ENCODE data around the gene C6orf132. TPM values are rescaled to one million over a fixed set of nuclear protein-coding genes. Genes with fewer than 3 reads are reported as not detected.

Gene C6orf132
- total RNA-seq, 1 donor from 2014 or later: 13.5 TPM

DNA sequence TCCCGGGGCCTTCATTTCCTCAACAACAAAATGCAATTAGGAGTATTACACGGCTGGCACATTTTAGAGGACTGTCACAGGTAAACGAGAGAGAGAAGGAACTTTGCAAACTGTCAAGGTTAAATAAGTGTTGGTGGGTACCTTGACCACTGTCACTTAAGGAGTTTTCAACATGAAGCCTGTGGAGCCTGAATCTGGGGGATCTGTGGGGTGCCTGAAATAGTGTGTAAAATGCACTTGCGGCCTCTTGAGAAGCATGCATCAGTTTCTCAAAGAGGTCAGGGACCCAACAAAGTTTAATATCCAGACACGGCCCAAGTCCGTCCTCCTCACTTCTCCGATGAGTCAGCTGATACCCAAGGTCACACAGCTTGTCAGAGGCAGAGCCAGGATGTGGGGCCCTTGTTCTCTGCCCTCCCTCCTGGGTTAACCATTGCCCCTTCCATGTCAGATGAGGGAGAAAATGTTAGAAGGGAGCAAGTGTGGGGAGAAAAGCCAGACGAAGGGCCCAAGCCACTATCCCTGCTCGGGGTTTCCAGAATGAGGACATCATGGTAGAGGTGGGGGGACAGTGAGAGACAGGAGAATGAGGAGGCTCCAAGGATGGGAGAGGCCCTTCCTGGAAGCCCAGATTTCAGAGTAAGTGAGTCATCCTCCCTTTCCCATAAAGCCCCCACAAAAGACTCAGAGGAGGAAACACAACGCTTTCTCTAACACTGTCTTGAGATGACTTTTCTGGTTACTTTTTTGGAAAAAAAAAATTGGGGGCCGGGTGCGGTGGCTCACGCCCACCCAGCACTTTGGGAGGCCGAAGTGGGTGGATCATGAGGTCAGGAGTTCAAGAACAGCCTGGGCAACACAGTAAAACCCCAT is 42.2 kb downstream of the C6orf132 start:
- peaks cover 56% of the 10 kb centered on the region for H3K4me1 ChIP-seq
- peak in 1 of 2 donors; percentile 32 for ATAC-seq
- H3K27ac ChIP-seq: peak overlapping the region; percentile 66
- H3K36me3 ChIP-seq: no peaks in the 10 kb centered on the region
- TF ChIP-seq, protein P1, sequence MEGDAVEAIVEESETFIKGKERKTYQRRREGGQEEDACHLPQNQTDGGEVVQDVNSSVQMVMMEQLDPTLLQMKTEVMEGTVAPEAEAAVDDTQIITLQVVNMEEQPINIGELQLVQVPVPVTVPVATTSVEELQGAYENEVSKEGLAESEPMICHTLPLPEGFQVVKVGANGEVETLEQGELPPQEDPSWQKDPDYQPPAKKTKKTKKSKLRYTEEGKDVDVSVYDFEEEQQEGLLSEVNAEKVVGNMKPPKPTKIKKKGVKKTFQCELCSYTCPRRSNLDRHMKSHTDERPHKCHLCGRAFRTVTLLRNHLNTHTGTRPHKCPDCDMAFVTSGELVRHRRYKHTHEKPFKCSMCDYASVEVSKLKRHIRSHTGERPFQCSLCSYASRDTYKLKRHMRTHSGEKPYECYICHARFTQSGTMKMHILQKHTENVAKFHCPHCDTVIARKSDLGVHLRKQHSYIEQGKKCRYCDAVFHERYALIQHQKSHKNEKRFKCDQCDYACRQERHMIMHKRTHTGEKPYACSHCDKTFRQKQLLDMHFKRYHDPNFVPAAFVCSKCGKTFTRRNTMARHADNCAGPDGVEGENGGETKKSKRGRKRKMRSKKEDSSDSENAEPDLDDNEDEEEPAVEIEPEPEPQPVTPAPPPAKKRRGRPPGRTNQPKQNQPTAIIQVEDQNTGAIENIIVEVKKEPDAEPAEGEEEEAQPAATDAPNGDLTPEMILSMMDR (IDR thresholded peaks at IDR 0.05): no peak
- no peaks in the 10 kb centered on the region for H3K9me3 ChIP-seq
- no peaks in the 10 kb centered on the region for H3K27me3 ChIP-seq (ENCODE audit: low read depth)
- no peak for DNase-seq
- H3K4me3 ChIP-seq: no peak overlapping the region
- intact Hi-C loops (cut with DNase I): no loop called here

DNA sequence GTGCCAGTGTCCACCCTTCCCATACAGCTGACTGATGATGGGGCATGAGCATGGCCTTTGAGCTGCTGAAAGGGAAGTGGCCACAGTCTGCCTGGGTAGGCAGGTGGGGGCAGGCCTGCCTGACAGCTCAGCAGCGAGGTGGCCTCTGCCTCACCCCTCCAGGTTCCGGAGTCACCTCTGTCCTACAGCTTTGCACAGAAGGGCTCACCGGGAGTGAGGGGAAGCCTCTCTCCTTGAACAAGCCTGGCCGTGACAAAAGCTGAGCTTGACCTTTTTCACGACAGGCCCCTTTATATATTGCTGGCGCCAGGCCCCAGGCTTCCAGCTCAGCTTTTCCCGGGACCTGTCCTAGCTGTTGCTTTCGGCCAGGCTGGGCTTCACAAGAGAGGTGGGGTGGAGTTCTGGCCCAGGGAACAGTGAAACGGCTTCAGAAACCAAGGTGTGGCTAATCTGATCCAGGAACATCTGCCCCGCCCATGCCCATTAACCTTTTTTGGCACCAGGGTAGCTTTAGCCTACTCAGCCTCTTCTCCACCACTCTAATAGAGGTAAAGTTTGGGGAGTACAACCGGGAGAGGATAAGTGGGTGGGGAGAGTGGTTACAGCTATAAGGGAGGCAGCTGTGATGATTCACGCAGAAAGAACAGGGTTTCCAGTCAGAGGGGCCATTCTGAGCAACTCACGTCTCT is 42.9 kb downstream of the C6orf132 start:
- Histone ChIP-seq H3K27me3 (ENCODE audit: low read depth) (no peaks in the 10 kb centered on the region), H3K27ac (peak overlapping the region; percentile 66), H3K9me3 (no peaks in the 10 kb centered on the region), H3K4me1 (peaks cover 52% of the 10 kb centered on the region), H3K36me3 (no peaks in the 10 kb centered on the region), H3K4me3 (no peak overlapping the region)
- ATAC-seq (peak; percentile 81 to 86), DNase-seq (peak; percentile 85)
- TF ChIP-seq, protein P1 (IDR thresholded peaks at IDR 0.05): no peak
- intact Hi-C loops (cut with DNase I): no loop called here

DNA sequence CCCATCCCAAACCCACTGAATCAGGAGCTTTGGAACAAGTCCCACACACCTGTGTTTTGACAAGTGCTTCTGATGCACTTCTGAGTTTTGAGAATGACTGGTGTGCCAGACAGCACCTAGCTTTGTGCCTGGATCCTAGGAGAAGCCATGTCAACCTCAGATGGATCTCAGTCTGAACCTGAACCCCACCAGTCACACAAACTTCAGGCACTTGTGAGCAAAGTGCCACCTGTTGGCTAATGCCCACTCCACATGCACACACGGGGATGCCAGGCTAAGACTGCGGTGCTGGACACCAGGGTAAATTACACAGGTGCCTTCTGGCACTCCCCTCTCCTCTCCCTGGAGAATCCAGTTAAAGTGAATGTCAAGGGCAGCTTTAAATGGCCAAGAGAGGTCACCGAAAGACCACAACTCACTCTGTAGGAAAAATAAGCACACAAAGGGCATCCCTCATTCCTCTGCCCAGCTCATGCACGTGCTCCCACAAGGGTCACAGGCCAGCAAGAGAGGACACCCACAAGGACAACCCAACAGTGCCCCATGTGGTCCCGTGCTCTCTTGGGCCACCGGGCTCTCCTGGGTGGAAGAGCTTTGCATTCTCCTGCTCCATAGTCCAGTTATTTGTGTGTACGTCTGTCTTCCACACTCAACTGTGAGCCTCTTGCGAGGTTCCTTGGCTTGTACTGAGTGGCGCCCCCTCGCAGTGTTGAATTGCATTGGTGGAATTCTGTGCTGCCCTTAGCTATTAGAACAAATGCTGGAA is 46.5 kb downstream of the C6orf132 start:
- Histone ChIP-seq H3K36me3 (no peaks in the 10 kb centered on the region), H3K4me3 (no peak overlapping the region), H3K4me1 (peaks cover 25% of the 10 kb centered on the region), H3K27me3 (ENCODE audit: low read depth) (no peaks in the 10 kb centered on the region), H3K27ac (no peak overlapping the region), H3K9me3 (no peaks in the 10 kb centered on the region)
- intact Hi-C loops (cut with DNase I): no loop called here
- TF ChIP-seq, protein P1 (IDR thresholded peaks at IDR 0.05): no peak
- ATAC-seq (no peak), DNase-seq (no peak)

DNA sequence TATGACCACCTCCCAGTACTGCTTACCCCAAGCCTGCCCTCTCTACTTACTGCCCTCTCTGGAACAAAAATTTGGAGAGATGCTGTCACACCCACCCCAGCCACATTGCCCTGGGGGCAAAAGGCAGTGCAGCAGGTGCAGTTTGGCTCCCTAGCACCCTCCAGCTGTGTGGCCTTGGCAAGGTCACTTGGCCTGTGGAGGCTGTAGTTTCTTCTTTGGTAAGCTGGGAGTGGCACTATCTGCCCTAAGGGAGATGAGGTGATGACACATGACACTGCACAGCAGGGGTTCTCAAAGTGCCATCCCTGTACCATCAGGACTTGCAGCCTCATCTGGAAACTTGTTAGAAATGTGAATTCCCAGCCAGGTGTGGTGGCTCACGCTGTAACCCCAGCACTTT is 47.3 kb downstream of the C6orf132 start:
- DNase-seq (no peak), ATAC-seq (no peak)
- intact Hi-C loops (cut with DNase I): no loop called here
- Histone ChIP-seq H3K36me3 (no peaks in the 10 kb centered on the region), H3K4me3 (no peak overlapping the region), H3K9me3 (no peaks in the 10 kb centered on the region), H3K4me1 (peaks cover 19% of the 10 kb centered on the region), H3K27ac (no peak overlapping the region), H3K27me3 (ENCODE audit: low read depth) (no peaks in the 10 kb centered on the region)
- TF ChIP-seq, protein P1 (IDR thresholded peaks at IDR 0.05): no peak

DNA sequence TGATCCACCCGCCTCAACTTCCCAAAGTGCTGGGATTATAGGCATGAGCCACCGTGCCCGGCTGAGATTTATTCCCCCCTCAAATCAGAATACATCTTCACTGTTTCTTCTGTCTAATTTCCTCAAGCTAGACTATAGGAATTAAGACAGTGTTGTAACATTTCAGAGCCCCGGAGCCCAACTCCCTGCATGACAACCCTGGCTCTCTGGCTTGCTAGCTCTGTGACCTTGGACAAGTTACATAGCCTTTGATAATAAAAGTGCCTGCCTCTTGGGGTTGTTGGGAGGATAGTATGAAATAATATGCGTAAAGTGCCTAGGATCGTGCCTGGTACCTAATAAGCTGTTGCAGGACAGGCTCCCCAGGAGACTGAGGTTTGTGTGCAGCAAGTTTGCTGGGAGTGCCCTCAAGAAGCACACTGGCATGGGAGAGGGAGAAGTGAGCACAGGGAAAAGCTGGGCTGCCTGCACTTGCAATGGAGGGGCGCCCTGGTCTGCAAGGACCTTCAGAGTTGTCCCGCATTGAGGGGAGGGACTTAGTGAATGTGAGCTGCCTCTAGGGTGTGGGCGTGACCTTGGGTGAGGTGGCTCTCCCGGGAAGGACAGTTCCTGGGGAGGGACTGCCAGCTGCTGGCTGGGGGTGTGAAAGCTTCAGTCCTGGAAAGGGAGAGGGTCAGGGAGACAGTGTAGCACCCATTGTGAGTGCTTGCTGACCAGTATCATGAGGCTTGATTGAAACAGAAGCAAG is 48.7 kb downstream of the C6orf132 start:
- TF ChIP-seq, protein P1 (IDR thresholded peaks at IDR 0.05): no peak
- peak in 1 of 2 donors; percentile 12 for ATAC-seq
- H3K36me3 ChIP-seq: no peaks in the 10 kb centered on the region
- intact Hi-C loops (cut with DNase I): no loop called here
- H3K9me3 ChIP-seq: no peaks in the 10 kb centered on the region
- H3K4me1 ChIP-seq: peaks cover 6% of the 10 kb centered on the region
- no peak for DNase-seq
- H3K4me3 ChIP-seq: no peak overlapping the region
- H3K27ac ChIP-seq: no peak overlapping the region
- no peaks in the 10 kb centered on the region for H3K27me3 ChIP-seq (ENCODE audit: low read depth)

All from lower lobe of right lung (tissue), 2 donors.